GM19238 (cell line): ENCODE results near the gene NACA2.
"Not testable (repeated sequence)": the region's sequence is repeated elsewhere in the genome, so short reads cannot be mapped to it uniquely, and the experiment has no call there.

ENCODE experiments used
- DNase-seq: peaks from one replicate; pipeline ENCODE4 v3.0.0; 2011; ENCODE audit warnings: low spot score; ENCODE audit not compliant: insufficient read length

The NACA2 gene

DNA sequence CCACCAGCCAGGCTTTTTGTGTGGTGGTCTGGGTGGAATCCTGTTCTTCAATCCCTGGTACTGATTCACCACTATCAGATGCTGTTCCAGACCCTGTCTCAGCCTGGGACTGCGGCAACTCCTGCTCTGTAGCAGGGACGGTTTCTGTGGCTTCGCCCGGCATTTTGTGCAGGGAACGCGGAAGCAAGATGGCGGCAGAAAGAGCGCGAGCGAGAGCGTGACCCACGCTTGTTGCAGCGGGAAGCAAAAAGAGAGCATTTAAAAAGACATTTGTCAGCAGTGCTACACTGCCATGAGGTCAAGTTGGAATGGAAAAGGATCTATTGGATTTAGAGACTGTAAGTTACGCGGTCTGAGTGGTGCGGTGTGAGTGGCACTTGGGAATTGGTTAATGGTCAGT lies at the start of gene NACA2:
Gene NACA2, minus strand, starts transcription at position 202 of the 400 bp plus-strand sequence. Its CDS starts 39 bp downstream, at position 163.
- DNase-seq, result no peak

DNA sequence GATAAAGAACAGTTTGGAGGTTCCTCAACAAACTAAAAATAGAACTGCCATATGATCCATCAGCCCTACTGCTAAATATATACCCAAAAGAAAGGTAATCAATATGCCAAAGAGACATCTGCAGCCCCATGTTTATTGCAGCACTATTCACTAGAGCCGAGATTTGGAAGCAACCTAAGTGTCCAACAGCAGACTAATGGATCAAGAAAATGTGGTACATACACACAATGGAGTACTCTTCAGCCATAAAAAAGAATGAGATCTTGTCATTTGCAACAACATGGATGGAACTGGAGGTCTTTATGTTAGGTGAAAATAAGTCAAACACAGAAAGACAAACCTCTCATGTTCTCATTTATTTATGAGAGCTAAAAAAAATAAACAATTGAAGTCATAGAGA lies 48.8 kb upstream of the NACA2 start:
- DNase-seq, result no peak

DNA sequence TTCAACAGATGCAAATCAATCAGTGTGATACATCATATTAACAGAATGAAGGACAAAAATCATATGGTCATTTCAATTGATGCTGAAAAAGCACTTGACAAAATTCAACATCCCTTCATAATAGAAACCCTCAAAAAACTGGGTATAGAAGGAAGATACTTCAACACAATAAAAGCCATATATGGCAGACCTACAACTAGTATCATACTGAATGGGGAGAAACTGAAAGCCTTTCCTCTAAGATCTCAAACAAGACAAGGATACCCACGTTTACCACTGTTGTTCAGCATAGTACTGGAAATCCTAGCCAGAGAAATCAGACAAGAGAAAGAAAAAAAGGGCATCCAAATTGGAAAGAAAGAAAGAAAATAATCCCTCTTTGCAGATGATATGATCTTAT lies 47.1 kb upstream of the NACA2 start:
- no peak for DNase-seq

- no peak for DNase-seq
These were observed 45.0 kb upstream of the NACA2 start for GRCh38 chr17:61635913-61636432.

DNA sequence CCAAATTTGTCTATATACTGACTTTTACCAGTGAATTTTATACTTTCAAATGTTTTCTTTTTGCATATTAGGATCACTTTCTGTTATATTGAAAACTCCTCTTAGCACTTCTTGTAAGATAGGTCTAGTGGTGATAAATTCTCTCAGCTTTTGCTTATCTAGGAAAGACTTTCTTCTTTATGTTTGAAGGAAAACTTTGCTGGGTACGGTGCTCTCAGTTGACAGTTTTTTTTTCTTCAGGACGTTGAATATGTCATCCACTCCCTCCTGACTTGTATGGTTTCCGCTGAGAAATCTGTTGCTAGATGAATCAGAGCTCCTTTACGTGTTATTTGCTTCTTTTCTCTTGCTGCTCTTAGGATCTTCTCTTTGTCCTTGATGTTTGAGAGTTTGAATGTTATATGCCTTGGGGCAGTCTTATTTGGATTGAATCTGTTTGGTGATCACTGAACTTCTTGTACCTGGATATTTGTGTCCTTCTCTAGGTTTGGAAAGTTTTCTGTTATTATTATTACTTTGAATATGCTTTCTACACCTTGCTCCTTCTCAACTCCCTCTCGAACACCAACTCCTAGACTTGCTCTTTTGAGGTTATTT lies 44.0 kb upstream of the NACA2 start:
- DNase-seq, result no peak

GRCh38 chr17:61634011-61634539 lies 43.1 kb upstream of the NACA2 start:
- no peak for DNase-seq

GRCh38 chr17:61632826-61633225 lies 41.8 kb upstream of the NACA2 start:
- DNase-seq, result no peak

GRCh38 chr17:61631800-61632199 lies 40.8 kb upstream of the NACA2 start:
- DNase-seq, result no peak

DNA sequence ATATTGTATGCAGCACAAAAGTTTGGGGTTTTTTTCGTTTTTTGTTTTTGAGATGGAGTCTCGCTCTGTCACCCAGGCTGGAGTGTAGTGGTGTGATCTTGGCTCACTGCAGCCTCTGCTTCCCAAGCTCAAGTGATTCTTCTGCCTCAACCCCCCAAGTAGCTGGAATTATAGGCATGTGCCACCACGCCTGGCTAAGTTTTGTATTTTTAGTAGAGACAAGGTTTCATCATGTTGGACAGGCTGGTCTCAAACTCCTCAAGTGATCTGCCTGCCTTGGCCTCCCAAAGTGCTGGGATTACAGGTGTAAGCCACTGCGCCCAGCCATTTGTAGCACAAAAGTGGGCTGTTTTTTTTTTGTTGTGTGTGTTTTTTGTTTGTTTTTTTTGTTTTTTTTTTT lies 37.1 kb upstream of the NACA2 start:
- DNase-seq, result not testable (repeated sequence)

GRCh38 chr17:61627658-61628057 lies 36.6 kb upstream of the NACA2 start:
- no peak for DNase-seq

GRCh38 chr17:61627125-61627524 lies 36.1 kb upstream of the NACA2 start:
- no peak for DNase-seq

DNA sequence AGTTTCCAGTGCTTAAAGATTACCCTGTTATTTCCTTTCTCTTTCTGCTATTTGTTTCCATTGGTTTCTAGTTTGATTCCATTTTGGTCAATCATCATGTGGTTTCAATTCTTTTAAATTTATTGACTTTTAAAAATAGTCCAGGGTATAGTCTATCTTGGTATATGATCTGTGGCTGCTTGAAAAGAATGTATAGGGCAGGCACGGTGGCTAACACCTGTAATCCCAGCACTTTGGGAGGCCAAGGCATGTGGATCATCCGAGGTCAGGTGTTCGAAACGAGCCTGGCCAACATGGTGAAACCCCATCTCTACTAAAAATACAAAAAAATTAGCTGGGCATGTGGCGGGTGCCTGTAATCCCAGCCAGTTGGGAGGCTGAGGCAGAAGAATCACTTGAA lies 34.5 kb upstream of the NACA2 start:
- DNase-seq, result no peak

GRCh38 chr17:61624951-61625350 lies 33.9 kb upstream of the NACA2 start:
- no peak for DNase-seq

DNA sequence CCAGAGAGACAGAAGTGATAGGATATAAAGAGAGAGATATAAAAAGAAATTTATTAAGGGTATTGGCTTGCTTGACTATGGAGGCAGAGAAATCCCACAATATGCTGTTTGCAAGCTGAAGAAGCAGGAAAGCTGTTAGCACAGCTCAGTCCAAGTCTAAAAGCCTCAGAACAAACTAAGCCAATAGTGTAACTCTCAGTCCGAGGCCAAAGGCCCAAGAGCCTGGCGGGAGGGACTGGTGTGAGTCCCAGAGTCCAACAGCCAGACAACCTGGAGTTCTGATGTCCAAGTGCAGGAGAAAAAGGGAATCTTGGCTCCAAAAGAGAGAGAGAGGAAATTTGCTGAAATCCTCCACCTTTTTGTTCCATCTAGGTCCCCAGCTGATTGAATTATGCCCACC lies 30.3 kb upstream of the NACA2 start:
- DNase-seq, result no peak

- DNase-seq, result no peak
These were observed 28.9 kb upstream of the NACA2 start for GRCh38 chr17:61619953-61620352.

DNA sequence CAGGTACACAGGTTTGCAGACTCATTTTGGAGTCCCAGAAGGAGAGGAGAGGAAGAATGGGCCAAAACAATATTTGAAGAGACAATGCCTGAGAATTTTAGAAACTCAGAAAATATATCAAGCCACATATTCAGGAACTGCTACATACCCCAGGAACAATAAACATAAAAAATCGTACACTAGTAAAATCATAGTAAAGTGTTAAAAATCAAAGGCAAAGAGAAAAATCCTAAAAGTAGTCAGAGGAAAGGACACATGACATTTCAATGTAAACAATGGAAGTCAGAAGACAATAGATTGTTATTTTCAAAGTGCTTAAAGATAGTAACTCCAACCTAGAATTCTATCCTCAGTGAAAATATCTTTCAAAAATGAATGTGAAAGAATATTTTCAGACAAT lies 28.5 kb upstream of the NACA2 start:
- no peak for DNase-seq

- no peak for DNase-seq
These were observed 27.9 kb upstream of the NACA2 start for GRCh38 chr17:61618950-61619349.

GRCh38 chr17:61617330-61617729 lies 26.3 kb upstream of the NACA2 start:
- DNase-seq, result no peak

DNA sequence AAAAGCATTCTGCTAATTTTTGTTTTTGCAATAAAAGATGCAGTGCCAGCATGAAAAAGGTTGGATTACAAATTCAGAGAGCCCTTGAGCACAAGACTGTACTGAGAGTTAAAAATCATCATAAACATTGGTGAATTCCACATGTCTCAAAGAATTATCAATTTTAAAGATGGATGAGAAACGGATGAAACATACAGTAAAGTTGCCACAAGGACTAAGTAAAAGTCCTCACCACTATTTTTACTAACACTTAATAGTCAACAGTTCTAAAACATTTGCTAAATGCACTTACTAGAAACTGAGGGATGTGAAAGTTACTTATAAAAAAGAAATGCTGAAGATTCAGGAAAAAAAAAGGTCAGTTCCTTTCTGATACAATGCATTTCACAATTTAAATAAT lies 25.8 kb upstream of the NACA2 start:
- DNase-seq, result no peak

DNA sequence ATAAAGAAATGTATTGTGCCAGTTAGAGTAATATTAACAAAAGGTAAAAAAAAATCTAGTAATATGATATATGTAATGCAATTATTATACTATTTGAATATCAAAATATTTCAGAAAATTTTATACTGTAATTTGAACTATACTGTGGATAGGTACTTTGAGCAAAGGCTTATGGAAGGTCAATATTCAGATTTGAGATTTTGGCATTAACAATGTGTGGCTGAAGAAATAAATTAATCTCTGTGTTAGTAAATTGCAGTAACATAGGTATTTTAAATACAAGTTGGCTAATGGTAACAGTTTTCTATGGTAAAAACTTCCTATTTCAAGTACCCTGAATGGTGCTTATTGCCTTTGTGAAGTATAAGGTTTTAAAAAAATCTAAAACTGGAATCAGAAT lies 23.2 kb upstream of the NACA2 start:
- DNase-seq, result no peak

DNA sequence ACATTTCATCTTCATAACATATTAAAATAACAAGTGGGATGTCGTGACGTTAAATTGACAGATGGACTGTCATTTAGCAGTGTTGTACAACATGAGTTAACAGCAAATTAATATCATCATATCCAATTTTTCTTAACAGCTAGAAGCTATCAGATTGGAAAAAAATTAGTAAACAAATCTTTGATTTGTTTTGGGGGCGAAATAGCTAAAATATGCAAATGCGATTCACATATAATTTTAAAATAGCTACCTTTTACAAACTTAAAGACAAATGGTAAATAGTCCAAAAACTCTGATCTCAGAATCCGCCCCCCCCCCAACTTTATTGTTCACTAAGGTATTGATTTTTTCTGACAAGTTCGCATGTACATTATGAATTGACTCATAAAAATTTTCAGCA lies 20.3 kb upstream of the NACA2 start:
- DNase-seq, result no peak

GRCh38 chr17:61605692-61606091 lies 14.7 kb upstream of the NACA2 start:
- no peak for DNase-seq

DNA sequence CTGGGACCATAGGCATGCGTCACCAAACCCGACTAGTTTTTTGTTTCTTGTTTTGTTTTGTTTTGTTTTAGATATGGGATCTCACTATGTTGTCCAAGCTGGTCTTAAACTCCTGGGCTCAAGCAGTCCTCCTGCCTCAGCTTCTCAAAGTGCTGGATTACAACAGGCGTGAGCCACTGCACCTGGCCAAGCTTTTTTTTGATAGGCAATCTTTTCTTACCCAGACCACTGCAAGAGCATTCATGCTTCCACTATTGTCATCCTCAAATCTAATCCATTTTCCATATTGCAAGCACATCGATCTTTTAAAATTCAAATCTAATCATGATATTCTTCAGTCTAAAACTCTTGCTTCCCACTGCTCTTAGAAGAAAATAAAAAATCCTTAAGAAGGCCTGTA lies 10.3 kb upstream of the NACA2 start:
- no peak for DNase-seq

DNA sequence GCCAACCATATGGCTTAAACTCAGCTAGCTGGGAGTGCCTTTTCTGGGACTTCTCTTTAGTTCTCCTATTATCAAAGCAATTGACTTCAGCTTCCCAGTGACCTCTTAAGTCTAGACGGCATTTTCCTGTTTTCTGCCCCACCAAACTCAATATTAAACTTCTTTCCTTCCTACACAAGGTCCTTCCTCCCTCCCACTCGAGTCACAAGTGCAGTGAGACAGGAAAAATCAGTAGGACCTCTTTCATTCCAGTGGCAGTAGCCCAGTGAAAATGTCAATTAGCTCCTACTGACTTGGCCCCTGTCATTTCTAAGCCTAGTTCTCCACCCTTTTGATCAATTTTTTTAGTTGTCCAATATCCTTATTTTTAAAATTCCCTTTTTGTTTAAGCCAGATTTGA lies 9.6 kb upstream of the NACA2 start:
- DNase-seq, result no peak
